Measurements from ENCODE around the gene DSCAML1. TPM values are rescaled to one million over a fixed set of nuclear protein-coding genes. Genes with fewer than 3 reads are reported as not detected.

The DSCAML1 gene
- total RNA-seq, 1 donor from 2014 or later: 10.2 TPM

DNA sequence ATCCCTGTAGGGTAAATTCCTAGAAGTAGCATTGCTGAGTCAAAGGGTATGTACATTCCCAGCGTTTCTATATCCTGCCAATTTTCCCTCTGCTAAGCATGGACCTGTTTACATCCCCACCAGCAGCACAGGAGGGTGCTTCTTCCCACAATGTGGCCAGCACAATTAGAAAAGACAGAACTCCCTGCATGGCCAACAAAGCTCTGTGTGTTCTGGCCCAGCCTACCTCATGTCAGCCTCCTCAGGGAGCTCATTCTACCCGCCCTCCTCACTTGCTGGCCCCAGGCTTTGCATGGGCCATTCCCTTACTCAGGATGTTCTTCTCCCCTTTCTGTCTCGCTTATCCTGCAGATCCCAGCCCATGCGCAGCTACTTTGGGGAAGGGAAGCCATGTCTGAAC is 186.1 kb downstream of the DSCAML1 start:
- DNase-seq (ENCODE audit: low read depth): peak; percentile 45

- peak; percentile 89 for DNase-seq (ENCODE audit: low read depth)
Observed at GRCh38 chr11:117610045-117610444, 187.0 kb downstream of the DSCAML1 start.

DNA sequence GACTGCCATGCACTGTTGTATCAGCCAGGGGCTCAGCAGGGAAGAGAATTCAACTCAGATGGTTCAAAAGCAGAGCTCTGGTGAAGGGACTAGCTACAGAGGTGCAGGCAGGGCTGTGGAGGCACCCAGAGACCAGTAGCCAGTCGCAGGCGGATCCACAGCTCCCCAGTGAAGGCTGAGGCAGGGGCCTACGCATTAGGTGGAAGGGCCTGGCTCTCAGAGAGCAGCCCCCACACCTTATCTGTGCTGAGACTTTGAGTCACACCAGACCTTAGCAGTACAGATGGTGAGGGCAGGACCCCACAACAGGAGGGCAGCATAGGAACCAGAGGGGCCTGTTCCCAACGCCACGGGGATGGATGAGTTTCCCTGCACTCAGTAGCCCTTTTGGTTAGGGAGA is 189.6 kb downstream of the DSCAML1 start:
- no peak for DNase-seq (ENCODE audit: low read depth)

- no peak for DNase-seq (ENCODE audit: low read depth)
Observed at GRCh38 chr11:117606790-117607189, 190.2 kb downstream of the DSCAML1 start.

- DNase-seq (ENCODE audit: low read depth): no peak
Observed at GRCh38 chr11:117606211-117606610, 190.8 kb downstream of the DSCAML1 start.

- DNase-seq (ENCODE audit: low read depth): no peak
Observed at GRCh38 chr11:117605331-117605730, 191.7 kb downstream of the DSCAML1 start.

GRCh38 chr11:117604336-117604995 is 192.6 kb downstream of the DSCAML1 start:
- no peak for DNase-seq (ENCODE audit: low read depth)

DNA sequence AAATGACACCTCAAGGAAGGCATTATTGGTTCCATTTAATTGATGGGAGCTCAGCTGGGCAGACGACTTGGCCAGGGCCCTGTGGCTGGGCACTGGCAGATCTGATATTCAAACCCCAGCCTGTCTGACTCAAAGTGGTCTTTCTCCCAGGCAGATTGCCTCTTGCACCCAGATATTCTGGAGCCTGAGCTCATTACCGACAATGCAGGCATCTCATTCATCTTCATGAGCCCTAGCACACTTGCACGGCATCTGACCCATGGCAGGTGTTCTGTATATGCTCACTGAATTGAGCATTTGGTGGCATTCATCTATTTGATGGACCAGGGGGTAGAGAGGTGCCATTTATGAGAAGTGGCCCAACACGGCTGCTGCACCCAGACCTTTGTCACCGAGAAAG is 193.1 kb downstream of the DSCAML1 start:
- no peak for DNase-seq (ENCODE audit: low read depth)

DNA sequence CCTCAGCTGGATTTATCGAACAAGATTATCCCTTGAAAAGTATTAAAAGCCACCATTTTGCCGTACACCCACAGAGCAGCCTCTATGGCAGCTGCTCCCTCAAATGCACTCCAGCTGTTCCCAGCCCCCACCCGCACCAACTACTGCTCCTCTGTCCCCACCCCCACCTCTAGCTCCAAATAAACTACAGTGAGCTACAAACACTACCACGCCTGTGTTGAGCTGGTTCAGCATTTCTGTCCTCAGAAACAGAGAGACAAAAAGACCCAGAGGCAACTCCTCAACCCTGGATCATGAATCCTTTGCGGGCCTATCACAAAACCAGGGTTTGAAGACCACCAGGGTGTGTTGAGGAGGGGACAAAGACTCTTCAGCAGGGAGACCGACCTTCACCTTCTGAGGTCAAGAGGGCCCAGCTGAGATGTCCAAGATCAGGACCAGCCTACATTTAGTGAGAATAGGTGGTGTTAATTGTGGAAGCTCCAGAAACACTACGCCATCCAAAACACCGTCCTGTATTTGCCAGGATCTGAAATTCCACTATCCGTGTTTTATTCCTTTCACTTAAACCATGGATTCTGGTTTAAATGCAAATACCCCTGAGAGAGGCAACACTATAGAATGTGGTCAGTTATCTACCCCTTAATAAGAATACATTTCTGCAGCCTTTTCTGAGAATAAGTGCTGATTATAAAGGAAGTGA is 195.9 kb downstream of the DSCAML1 start:
- no peak for DNase-seq (ENCODE audit: low read depth)

GRCh38 chr11:117600234-117600783 is 196.7 kb downstream of the DSCAML1 start:
- no peak for DNase-seq (ENCODE audit: low read depth)

DNA sequence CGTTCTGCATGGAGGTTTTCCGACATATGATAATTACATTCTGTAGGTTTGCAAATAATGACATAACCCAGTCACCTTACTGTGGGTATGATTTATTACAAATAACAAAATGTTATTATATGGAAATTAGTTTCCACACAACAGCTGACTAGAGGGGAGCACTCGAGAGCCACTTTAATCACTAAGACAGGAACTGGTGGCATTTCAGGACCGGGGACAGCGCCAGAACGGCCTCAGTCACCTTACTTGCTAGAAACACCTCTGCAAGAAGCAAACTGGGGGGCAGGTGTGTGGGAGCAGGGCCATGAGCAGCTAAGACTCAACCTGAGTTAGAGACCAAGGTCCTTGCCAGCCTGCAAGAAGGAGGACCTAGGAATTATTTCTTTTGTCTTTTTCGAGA is 199.9 kb downstream of the DSCAML1 start:
- DNase-seq (ENCODE audit: low read depth): peak; percentile 39

- no peak for DNase-seq (ENCODE audit: low read depth)
Observed at GRCh38 chr11:117595440-117595839, 201.6 kb downstream of the DSCAML1 start.

- DNase-seq (ENCODE audit: low read depth): no peak
Observed at GRCh38 chr11:117594721-117595120, 202.3 kb downstream of the DSCAML1 start.

- no peak for DNase-seq (ENCODE audit: low read depth)
Observed at GRCh38 chr11:117593065-117593464, 204.0 kb downstream of the DSCAML1 start.

DNA sequence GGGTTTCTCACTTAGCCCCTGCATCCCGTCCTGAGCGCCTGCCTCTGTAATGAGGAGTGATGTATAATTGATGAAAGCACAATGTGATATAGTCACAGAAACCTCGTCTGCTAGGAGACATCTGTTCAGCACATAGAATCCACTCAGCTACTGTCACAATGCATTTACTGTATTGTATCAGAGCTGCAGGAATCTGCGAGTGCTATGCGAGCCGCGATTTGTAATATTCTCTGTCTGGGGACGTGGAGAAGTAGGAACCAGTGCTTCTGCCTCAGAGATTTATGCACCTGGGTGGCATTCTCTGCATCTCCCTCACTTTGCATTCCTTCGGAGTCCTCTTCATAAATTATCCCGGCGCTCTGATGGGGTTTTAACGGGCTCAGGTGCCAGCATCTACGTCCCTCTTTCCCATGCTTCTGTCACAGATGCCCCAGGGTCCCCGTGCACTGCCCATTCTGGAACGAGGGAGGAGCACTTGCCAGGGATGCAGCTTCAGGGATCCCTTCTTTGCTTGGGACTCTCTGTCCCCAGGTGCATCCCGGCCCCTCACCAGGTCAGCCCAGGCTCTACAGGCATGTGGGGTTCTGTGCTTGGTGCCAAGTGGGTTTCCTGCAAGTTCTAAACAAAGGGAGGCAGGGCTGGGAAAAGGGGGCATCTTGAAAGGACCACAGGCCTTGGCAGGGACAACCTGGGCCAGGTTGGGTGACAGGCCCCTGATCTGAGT is 205.5 kb downstream of the DSCAML1 start:
- no peak for DNase-seq (ENCODE audit: low read depth)

DNA sequence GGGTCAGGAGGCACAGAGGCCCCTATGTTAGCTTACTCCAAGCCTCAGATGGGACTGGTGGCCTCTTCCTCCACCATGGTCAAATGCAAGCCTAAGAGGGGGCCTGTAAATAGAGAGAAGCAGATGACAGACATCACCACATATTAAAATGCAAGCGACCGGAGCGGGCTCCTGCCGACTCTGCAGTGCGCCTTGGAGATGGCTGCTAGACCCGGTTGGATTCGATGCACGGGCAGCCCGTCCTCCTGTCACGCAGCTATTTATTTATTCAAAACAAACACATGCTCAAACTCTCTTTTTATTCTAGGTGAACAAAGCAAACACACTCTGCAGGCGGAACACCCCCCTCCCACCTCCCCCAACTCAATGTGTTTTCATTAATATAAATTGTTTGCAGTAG is 208.0 kb downstream of the DSCAML1 start:
- DNase-seq (ENCODE audit: low read depth): no peak

DNA sequence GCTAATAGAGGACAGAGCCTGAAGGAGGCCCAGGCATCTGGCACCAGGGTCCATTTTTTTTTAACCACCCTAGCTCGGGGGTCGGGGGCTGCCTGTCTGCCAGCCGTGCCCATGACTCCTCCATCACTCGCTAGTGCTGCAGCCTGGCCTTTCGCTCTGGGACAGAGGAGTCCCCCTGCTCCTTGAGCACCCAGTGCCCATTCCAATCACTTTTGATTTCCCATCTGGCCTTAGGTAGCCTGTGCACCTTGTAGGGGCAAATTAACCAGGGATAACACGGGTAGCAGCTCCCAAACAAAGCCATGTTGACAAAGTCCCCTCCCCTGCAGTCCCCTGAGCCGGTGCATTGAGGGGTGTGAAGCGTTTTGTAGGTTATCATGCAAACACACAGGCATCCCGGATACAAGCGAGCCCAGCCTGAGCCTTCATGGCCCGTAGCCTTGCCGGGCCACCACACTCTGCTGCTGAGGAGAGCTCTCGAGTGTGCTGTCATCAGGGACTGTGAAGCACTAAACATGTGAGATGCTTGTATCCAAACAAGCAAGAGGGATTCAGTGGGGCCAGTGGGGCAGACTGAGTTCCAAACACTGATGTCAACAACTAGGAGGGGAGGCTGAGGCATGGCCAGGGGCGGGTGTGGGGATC is 208.7 kb downstream of the DSCAML1 start:
- no peak for DNase-seq (ENCODE audit: low read depth)

DNA sequence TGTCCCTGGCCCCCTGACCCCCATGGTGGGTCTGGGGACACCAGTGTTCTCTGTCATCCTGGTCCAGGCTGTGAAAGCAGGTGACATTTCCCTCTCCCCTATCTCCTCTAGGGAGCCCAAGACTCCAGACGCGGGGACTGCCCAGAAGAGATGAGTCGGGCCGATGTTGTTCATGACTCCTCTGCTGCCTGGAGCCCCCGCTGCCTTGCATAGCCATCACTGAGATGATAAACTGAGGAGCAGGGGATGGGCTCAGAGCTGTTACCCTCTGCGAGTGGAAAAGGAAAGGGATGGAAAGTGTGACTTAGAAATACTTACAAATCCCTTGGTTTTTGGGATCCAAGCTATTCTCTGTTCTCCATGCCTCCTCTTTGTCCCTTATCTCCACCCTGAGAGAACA is 209.6 kb downstream of the DSCAML1 start:
- no peak for DNase-seq (ENCODE audit: low read depth)

- no peak for DNase-seq (ENCODE audit: low read depth)
Observed at GRCh38 chr11:117586392-117586791, 210.6 kb downstream of the DSCAML1 start.

- no peak for DNase-seq (ENCODE audit: low read depth)
Observed at GRCh38 chr11:117585631-117586030, 211.4 kb downstream of the DSCAML1 start.

- DNase-seq (ENCODE audit: low read depth): peak; percentile 55
Observed at GRCh38 chr11:117584056-117584830, 212.8 kb downstream of the DSCAML1 start.

Data from renal cortical epithelial cell (primary cell).